ENCODE results near the gene IQCM.

GRCh38 chr4:149322203-149322602 lies 493.4 kb downstream of the IQCM start:
- no peak for TF ChIP-seq CTCF (IDR thresholded peaks at IDR 0.05 in 8 of 11, conservative IDR thresholded peaks at IDR 0.05 in 3 of 11)
- no peak for TF ChIP-seq POLR2AphosphoS5 (IDR thresholded peaks at IDR 0.05)
- TF ChIP-seq POLR2A (IDR thresholded peaks at IDR 0.05) = no peak

All from spleen (tissue), 7 donors.